ENCODE results near the gene COL2A1. TPM values are rescaled to one million over a fixed set of nuclear protein-coding genes. Genes with fewer than 3 reads are reported as not detected.

COL2A1 gene
- total RNA-seq, 4 donors from 2014 or later = 0.16 to 4.2 (median 1.9) TPM

- TF ChIP-seq CTCF (IDR thresholded peaks at IDR 0.05) = no peak
- no peak for TF ChIP-seq EP300 (IDR thresholded peaks at IDR 0.05; ENCODE audit: low read depth)
- no peak for TF ChIP-seq POLR2A (IDR thresholded peaks at IDR 0.05)
- WGBS, 2 donors (ENCODE audit: low coverage in 1 of 2) = 89 to 100% methylated on average over 1 to 6 of the region's 6 CpGs
- Histone ChIP-seq H3K4me1 (no peaks in the 10 kb centered on the region), H3K27me3 (no peaks in the 10 kb centered on the region), H3K36me3 (peaks cover 0 to 22% (median 8%) of the 10 kb centered on the region in 4 donors), H3K4me3 (no peak overlapping the region), H3K9me3 (no peaks in the 10 kb centered on the region), H3K27ac (no peak overlapping the region)
- intact Hi-C loops (cut with DNase I; ENCODE audit: low total_unique reads) = no loop called here
- in situ Hi-C loops (cut with MboI; ENCODE audit: low pct_ligation_motif_present in 1 of 4, low pct_unique_long_range_greater_than_20kb in 1 of 4, low sequenced_read_pairs in 3 of 4) = no loop called here
- DNase-seq = no peak
These were observed 45.9 kb upstream of the COL2A1 start for GRCh38 chr12:48050174-48050573.

GRCh38 chr12:48045965-48046518, 41.8 kb upstream of the COL2A1 start:
- Histone ChIP-seq H3K9me3 (no peaks in the 10 kb centered on the region), H3K4me3 (no peak overlapping the region), H3K4me1 (no peaks in the 10 kb centered on the region), H3K27me3 (no peaks in the 10 kb centered on the region), H3K27ac (no peak overlapping the region), H3K36me3 (peaks cover 0 to 30% (median 13%) of the 10 kb centered on the region in 4 donors)
- TF ChIP-seq POLR2AphosphoS5 (IDR thresholded peaks at IDR 0.05) (no peak), EP300 (IDR thresholded peaks at IDR 0.05; ENCODE audit: low read depth) (no peak), POLR2A (IDR thresholded peaks at IDR 0.05) (no peak), CTCF (IDR thresholded peaks at IDR 0.05) (no peak)
- in situ Hi-C loops (cut with MboI; ENCODE audit: low pct_ligation_motif_present in 1 of 4, low pct_unique_long_range_greater_than_20kb in 1 of 4, low sequenced_read_pairs in 3 of 4) (no loop called here), intact Hi-C loops (cut with DNase I; ENCODE audit: low total_unique reads) (no loop called here)
- WGBS, 2 donors (ENCODE audit: low coverage in 1 of 2) = 72% methylated on average over 2 of the region's 2 CpGs; no CpG with 5 or more reads in 1 of the 2 donors
- no peak for DNase-seq

GRCh38 chr12:48045061-48045846, 41.0 kb upstream of the COL2A1 start:
- Histone ChIP-seq H3K27ac (no peak overlapping the region), H3K9me3 (no peaks in the 10 kb centered on the region), H3K4me3 (no peak overlapping the region), H3K27me3 (no peaks in the 10 kb centered on the region), H3K4me1 (peaks cover 0 to 6% (median 3%) of the 10 kb centered on the region in 4 donors), H3K36me3 (peaks cover 0 to 30% (median 13%) of the 10 kb centered on the region in 4 donors)
- 91 to 100% methylated on average over 2 to 6 of the region's 6 CpGs for WGBS, 2 donors (ENCODE audit: low coverage in 1 of 2)
- in situ Hi-C loops (cut with MboI; ENCODE audit: low pct_ligation_motif_present in 1 of 4, low pct_unique_long_range_greater_than_20kb in 1 of 4, low sequenced_read_pairs in 3 of 4) (no loop called here), intact Hi-C loops (cut with DNase I; ENCODE audit: low total_unique reads) (no loop called here)
- no peak for DNase-seq
- no peak for TF ChIP-seq POLR2AphosphoS5 (IDR thresholded peaks at IDR 0.05)
- no peak for TF ChIP-seq CTCF (IDR thresholded peaks at IDR 0.05)
- TF ChIP-seq POLR2A (IDR thresholded peaks at IDR 0.05) = no peak
- TF ChIP-seq EP300 (IDR thresholded peaks at IDR 0.05; ENCODE audit: low read depth) = no peak

- Histone ChIP-seq H3K36me3 (peaks cover 0 to 30% (median 13%) of the 10 kb centered on the region in 4 donors), H3K9me3 (no peaks in the 10 kb centered on the region), H3K4me1 (peaks cover 0 to 15% (median 7%) of the 10 kb centered on the region in 4 donors), H3K27ac (no peak overlapping the region), H3K27me3 (no peaks in the 10 kb centered on the region), H3K4me3 (no peak overlapping the region)
- no peak for TF ChIP-seq EP300 (IDR thresholded peaks at IDR 0.05; ENCODE audit: low read depth)
- no peak for TF ChIP-seq POLR2A (IDR thresholded peaks at IDR 0.05)
- TF ChIP-seq POLR2AphosphoS5 (IDR thresholded peaks at IDR 0.05) = no peak
- TF ChIP-seq CTCF (IDR thresholded peaks at IDR 0.05) = no peak
- intact Hi-C loops (cut with DNase I; ENCODE audit: low total_unique reads) (no loop called here), in situ Hi-C loops (cut with MboI; ENCODE audit: low pct_ligation_motif_present in 1 of 4, low pct_unique_long_range_greater_than_20kb in 1 of 4, low sequenced_read_pairs in 3 of 4) (no loop called here)
- 81 to 93% methylated on average over 4 to 7 of the region's 7 CpGs for WGBS, 2 donors (ENCODE audit: low coverage in 1 of 2)
- no peak for DNase-seq
These were observed 40.1 kb upstream of the COL2A1 start for GRCh38 chr12:48044396-48044795.

All from transverse colon (tissue), 4 donors.